ENCODE data around the gene ARHGAP25.

The ARHGAP25 gene

DNA sequence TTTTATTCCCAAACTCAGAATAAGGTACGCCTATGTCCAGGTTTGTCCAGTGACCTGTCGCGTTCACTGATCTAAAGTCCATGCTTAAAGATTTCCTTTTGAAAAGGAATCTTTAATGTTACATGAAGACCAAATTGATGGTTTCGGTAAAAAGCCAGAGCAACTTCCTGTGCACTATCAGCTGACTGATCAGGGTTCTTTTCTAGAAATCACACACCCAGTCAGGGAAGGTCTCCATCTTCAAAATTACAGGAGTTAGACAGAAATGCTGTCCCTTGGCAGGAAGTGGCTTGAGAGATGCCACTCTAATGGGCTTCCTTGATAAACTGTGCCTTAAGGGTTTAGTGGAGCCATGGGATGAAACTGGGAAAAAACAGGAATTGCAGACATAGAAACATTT lies 14.7 kb upstream of the ARHGAP25 start:
- DNase-seq = no peak

DNA sequence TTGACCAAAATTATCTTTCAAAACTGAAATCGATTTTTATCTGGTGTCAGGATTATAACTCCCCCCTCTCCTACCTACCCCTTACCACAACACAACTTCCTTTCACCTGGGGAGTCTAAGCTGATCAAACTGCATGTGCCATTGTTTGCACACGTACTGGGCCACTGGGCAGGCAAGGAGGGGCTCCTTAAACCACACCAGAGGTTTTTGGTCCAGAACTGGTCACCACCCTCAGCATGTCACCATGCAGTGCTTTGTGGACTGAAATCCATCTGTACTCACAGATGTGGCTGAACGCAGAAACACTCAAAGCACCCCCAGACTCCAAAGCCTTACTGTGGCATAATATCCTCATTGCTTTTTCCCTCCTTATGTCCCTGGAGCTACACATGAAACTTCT lies 13.9 kb upstream of the ARHGAP25 start:
- no peak for DNase-seq

DNA sequence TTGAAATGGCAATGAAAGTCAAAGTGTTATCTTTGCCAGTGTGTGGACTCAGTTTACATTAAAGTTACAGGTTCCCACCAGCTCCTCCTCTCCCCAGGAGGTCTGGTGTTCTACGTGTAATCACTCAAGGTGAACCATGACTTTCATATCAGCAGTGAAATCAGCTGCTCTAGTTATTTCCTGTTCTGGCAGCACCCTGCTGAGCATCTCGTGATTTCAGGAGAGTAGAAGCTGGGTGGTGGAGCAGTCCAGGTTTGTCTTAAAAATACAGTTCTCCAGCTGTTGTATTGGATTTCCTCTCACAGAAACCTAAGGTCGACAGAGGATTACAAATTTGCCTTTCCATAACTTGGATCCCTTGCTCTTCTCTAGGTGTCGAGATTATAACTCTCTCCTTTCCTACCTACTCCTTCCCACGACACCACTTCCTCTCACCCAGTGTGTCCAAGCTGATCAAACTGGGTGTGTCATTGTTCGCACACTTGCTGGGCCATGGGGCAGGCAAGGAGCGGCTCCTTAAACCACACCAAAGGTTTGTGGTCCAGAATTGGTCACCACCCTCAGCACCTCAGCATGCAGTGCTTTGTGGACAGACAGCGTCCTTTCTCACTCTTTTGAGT lies 13.0 kb upstream of the ARHGAP25 start:
- no peak for DNase-seq

DNA sequence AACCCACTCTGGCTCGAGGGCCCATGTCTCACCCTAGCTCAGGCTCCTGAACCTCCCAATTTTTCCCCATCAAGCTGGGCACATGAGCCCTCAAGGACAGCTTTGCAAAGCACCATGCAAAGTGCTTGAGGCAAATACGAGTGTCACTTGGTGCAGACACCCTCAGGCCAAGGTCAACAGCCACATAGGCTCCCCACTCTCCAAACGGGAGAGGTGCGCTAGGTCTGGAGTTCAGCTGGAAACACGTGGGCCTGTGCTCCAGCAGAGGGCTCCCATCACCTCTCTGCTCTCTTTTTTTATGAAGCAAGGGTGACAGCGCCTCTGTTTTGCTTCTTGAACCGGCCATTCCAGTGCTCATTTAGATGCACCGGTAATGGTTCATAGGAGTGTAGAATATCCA lies 11.9 kb upstream of the ARHGAP25 start:
- DNase-seq = no peak

DNA sequence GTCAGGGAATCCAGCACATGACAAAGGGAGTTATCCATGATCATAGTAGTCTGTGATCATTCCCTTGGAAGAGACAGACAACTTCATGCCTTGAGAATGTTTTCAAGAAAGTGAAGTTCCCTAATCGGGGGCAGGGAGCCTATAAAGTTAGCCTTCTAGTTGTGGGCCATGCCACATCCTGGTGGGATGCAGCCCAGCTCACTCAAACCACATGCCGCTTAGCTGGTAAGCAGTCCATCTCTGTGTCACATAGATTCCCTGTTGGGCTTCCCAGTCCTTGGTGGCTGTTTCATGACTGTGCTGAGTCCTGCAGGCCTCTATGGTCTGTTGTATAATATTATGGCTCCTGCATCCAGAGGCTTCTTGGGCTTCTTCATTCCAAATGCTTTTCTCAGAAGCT lies 11.4 kb upstream of the ARHGAP25 start:
- DNase-seq = no peak

DNA sequence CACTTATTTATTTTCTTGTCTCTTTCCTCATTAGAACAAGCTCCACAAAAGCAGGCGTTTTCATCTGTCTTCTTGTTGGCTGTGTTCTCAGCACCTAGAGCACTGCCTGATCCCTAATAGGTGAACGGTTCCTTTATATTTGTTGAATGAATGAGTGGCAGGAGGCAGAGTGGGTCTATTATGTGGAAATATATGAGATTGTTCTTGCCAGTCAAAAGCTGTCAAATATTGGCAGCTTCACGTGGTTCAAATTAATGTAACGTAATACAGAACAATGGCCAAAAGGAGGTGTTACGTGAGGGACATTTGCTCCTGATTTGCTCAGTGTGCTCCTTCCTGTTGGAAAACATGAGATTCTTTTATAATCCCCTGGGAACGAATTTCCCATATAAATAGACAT lies 8.5 kb upstream of the ARHGAP25 start:
- DNase-seq = no peak

DNA sequence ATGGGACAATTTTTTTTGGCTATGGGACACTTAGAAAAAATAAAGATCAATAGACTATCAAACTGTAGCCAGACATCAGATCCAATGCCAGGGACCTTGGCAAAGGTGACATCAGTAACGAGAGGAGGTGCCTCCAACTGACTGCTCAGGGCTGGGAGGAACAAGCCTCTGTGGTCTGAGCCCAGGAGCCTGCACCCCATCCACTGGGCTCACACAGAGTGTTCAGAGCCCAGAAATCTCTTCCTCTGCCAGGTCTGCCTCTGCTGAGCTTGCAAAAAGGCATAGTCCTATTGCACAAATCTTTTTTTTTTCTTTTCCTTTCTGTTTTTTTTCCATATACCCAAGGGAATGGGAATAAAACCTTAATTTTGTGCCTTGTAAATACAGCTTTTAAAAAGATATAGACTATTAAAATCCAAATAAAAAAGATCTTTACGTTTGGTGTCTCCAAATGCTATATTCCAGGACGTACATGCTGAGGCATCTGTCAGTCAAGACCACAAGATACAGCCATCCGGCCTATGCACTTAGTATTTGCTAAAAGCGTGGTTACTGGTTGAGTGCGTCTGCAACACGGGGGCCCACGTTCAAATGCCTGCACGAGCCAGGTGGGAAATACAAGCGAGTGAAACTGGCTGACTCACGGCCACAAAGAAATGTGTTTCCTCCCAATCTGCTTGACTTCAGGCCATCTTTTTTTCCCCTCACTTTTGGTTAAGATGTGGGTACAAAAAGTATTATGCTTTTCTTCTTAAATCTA lies 7.8 kb upstream of the ARHGAP25 start:
- no peak for DNase-seq

DNA sequence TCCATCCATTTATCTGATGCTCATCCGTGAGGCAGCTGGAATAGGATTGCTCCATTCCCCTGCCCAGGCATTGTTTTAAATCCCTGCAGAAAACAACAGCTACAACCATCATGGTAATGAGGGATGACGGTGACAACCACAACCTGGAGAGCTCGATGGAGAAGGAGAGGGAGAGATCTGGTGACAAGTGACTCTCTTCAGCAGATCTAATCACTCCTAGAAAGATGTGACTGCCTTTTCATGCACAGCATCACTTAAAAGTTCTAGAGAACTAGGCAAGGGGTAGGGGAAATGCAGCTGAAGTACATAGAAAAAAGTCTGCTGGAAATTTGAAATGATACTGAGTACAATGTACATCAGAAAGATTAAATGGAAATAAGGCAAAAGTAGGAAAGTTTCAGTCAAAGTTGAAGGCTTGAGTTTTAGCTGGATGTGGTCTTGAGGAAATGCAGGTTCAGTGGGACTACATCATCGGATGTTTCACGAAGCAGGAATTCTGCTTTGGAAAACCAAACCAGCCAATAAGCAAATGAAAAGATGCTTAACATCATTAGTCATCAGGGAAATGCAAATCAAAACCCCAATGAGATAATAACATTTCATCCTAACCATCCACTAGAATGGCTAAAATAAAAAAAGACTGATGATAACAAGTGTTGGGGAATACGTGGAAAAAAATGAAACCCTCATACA lies 6.8 kb upstream of the ARHGAP25 start:
- DNase-seq = no peak

DNA sequence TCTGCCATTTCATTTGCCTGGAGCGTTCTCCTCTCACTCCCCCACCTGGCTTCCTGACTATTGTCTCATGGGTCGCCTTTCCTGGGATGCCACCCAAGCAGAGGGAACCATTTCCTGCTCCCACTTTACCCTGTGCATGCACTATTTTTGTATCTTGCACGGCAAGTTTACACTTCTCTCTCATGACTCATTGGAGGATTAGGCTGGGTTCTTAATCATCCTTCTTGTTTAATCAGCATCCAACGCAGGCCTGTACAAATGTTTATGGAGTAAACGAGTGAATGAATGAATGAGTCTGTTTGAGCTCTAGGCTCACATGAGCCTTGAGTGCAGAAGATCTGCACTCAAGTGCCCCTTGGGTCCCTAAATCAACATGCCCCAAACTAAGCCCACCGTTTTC lies 3.8 kb upstream of the ARHGAP25 start:
- no peak for DNase-seq

DNA sequence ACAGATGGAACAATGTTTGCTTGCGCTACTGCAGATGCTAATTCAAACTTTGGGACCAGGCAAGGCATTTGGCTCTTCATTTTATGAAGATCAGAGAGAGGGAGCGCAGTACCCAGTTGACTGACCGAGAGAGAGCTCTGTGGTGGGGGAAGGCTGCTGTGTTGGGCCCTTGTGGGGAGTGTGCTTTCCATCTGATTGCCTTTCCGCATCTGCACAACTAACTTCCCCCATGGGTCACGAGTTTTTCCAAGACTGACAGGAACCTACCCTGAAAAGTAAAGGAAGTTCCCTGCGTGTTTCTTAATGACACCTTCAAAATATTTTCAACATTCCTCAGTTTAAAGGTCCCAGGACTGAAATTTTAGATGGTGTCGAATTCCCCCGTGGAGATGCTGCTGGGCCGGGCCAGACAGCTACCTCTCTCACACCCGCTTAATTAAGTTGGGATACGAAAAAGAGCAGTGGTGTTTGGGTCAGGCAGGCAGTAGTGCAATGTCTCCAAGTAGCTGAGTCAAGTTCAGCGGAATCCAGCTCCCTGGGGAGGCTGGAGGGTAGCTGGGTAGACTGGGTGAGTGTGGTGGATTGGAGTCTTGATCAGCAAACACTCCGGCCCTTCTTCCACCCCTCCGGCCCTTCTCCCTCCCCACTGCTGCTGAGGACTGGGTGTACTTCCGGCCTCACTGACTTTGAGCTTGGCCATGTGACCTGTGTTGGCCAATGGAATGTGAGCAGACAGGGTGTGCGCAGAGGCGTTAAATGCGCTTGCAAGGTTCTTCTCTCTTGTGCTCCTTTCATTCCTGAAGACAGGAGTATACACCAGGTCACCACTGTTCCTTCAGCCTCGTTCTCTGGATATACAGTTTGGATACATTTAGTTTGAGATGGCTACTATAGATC lies 2.3 kb upstream of the ARHGAP25 start:
- no peak for DNase-seq

DNA sequence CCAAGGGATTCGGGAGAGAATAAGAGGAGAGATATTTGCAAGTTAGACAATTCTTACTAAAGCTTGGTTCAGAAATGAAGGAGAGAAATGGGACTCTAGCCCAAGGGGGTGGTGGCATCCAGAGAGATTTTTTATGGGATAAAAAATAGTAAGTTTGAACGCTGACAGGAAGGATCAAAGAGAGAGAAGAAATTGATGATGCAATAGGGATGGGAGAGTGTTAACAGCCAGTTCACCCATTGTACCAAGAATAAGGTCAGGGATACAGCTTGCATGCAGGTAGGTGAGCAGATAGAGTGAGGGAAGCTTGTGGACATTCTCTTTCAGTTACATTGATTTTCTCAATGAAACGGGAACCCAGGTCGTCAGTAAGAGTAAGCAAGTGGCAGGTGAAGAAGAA lies 1.2 kb upstream of the ARHGAP25 start:
- DNase-seq = no peak

DNA sequence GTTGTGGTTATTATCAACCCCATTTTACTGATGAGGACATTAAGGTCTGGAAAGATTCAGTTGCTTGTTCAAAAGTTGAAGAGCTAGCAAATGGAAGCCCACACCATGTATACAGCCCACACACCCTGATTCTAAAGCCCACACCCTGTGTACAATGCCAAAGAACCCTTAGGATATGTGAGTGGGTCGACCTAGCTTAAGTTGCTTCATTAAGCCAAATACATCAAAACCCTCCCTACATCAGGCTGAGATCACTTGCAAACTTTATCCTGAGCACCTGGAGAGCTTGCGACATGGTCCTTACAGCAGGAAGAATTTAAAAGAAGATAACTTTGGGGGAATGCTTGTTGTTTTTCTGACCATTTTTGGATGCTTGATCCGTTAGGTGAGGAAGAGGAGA lies 435 bp upstream of the ARHGAP25 start:
- no peak for DNase-seq

DNA sequence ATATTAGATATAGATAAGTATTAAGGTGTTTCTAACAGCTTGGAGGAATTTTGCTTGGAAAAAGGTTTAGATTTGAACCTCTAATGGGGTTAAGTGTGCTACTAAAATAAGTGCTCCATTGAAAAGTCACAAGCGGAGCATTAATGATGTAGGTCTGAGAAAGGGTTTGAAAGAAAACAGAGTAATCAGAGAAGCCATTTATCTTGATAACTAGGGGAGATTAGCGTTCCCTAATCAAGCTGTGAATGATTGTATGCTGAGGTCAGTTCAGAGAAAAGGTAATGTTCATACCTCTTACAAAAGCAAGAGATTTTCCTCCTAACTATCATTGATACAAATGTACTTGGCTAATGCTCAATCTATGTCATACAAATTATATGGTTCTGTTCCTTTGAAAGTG lies 1.5 kb downstream of the ARHGAP25 start:
- DNase-seq = no peak

DNA sequence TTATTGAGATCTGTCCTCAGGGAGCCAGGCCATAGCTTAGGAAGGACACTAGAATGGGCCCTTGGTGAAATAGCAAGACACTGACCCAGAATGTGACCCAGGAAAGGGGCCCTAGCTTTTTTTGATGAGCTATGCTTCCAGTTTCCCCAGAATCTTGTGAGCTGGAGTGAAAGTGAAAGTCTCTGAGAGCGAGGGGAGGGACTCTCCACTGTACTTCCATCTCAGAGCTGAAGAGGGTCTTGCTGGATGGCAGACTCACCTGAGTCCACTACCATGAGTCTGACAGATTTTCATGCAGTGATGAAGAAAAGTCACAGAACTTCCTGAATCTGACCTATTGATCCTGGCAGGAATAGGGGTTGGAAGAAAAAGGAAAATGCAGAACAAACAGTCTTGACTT lies 3.1 kb downstream of the ARHGAP25 start:
- DNase-seq = no peak

DNA sequence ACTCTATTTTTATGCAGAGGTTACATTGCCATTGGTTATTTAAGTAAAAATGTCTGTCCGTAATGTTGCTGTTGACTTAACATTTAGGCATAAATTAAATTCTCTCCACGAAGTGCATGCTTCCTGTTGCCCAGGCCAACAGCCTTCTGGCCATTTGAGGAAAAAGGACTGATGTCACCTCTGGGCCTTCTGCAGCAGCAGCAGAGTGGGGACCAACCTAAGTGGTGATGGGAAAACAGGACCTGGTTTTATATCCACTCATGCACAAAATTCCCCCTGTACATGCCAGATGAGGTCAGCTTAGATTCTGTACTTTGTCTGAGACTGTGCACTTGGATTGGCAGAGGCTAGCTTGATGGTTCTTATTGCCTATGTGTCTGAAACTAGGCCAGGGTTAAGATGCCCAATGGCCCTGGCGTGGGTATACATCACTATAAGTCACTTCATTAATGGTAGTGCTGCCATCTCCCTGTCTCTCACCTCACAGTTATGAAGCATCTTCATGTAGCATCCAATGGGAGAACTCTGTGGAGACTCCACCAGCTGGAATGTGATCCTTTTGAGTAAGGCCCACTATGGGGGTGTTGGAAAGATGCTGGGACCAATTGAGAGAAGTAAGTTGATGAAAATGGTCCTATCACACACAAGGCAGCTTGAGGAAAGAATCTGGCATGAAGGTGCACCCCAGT lies 4.4 kb downstream of the ARHGAP25 start:
- DNase-seq = no peak

DNA sequence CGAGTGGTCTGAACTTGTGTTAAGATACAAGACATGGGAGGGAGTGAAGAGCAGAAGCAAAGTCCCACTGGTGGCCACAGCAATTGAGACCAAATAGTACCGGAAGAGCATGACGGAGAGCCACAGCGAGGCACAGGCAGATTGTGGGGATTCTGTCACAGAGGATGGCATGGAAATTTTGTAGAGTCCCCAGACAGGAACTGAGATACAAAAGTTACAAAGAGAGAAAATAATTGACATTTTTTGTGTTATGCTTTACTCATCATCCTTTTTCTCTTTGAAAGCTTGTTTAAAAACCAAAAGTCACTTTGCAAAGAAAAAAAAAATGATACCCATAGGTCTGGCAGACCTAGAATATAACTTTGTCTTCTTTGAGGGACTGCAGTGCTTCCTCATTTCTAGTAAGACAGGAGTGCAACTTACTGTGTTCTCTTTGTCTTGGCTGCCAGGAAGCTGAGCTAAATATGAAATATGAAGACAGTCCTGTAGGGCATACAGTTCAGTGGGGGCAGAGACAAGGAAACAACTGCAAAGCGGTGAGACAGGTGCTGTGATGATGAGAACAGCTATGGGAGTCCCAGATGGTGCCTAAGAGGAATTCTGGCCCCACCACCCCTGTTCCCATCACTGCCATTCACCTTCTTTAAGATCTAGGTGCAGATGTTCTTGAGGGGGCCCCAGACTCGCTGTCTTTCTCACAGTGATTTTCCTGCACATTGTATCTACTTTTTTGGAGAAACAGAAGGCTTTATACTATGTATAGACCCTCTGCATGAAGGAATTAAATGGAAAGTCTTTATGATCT lies 5.2 kb downstream of the ARHGAP25 start:
- no peak for DNase-seq

DNA sequence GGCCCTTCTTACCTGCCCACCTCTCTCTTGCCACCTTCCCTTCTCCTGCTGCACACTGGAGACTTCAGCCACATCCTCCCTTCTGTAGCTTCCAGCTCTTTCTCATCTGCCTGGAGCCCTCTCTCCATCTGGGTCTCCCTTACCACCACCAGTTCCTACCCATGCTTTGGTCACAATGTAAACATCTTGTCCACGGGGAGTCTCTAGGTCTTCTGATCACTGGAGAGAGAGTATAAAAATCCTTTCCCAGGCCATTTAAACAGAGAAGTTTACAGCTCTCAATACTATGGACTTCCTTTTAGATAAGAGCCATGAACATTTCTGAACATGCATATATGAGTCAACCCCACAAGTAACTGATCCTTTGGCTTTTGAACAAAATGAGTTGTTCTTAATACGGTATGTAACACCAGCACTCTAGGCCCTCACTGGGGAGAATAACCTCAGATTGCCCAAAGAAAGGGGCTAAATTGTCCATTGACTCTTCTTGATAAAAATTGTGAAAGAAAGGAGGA lies 5.8 kb downstream of the ARHGAP25 start:
- no peak for DNase-seq

DNA sequence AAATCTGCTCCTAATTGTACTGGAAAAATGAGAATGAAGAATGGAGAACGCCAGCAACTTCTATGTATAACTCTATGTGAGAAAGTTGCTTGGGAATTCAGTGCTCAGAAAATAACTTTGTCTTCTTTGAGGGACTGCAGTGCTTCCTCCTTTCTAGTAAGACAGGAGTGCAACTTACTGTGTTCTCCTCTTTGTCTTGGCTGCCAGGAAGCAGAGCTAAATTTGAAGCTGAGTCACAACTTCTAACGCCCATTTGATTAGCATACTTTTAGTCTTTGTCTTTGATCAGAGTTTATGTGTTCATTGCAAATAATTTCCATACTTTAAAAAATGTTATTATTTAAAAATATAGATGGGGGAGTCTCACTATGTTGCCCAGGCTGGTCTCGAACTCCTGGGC lies 6.6 kb downstream of the ARHGAP25 start:
- DNase-seq = no peak

DNA sequence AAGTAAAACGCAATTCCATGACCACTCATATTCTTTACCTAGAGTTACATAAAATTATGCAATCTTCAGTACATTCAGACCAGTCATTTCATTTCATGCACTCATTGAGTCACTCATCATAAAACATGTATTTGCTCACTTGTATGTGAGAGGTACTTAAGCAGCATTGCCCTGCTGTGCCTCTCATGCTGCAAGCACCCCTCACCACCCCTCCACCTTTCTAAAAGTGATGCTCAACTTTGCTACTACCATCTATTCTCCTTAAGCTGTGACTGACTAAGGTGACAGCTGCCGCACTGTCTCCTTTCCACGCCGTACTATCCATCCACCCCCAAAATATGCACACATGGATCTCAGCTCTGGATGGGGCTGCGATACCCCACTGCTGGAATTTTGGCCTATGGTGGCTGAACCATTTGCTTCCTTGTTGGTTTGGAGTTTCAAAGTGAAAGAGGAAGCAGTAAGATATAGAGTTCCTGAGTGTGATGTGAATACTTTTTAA lies 7.2 kb downstream of the ARHGAP25 start:
- no peak for DNase-seq

DNA sequence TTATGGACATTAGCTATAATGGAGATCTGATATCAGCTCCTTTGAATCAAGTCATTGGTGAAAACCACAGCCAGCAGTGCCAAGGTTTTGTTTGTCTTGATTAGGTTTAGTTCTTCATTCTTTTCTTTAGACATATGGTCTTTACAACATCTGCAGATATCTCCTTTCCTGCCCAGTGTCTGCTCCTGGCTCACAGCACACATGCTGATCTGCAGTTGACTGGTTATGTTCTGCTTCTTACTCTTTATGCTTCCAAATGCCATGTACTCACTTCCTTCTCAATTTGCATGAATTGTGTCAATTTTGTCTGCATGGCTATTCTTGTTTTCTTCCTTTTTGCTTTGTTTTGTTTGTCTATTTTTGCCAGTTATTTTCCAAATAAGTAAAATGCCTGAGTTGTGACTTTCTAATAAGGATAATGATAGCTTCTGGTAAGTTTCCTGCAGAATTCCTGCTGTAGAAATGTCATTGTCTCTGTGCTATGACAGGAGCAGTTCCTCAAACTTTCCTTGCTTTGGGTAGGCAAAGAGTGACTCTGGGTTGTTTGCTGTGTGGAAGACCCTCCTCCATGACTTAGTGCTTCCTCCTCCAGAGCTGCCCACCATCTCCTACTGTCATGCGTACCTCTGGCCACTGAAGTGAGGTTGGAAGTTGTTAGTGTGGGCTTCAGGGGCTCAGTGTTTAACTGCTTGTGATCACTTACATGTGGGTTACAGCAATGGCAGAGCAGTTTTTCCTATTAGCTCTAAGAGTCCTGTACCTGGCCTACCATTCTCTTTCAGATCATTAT lies 8.2 kb downstream of the ARHGAP25 start:
- no peak for DNase-seq

DNA sequence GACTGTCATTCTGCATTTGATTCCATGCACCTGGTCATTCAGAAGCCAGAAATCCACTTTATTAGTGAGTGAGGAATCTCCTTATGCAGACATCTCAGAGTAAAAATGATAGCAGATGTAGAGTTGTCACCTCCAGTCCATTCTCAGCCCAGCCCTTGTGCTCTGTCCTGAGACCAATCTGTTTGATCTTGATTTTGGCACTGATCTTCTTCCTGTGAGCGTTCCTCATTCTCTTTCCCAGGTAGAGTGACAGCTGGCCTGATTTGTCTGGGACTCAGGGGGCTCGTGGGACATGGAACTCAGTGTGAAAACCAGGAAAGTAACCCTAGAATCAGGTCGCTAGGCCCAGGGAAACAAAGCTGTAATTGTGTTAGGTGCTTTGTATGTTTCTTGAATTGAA lies 8.9 kb downstream of the ARHGAP25 start:
- no peak for DNase-seq

All from NCI-H2029 treated with DMSO at 0.1 percent for 48 hours (cell line).